ENCODE data around the gene ZNF862.

The ZNF862 gene

GRCh38 chr7:149838992-149839408, 825 bp downstream of the ZNF862 start:
- Histone ChIP-seq H3K9me3 (no peaks in the 10 kb centered on the region), H3K9ac (peak overlapping the region; percentile 89), H3K36me3 (no peaks in the 10 kb centered on the region), H3K27me3 (no peaks in the 10 kb centered on the region), H4K20me1 (peaks cover 9% of the 10 kb centered on the region; the same call in 1 of the 2 replicates), H3K4me3 (peak overlapping the region; percentile 87), H3K4me2 (peak overlapping the region; percentile 87), H3K27ac (peak overlapping the region; percentile 89), H3K4me1 (peaks cover 20% of the 10 kb centered on the region)
- TF ChIP-seq Cebpa-rat (IDR thresholded peaks at IDR 0.05), result no peak

GRCh38 chr7:149839933-149840332, 1.8 kb downstream of the ZNF862 start:
- no peak for TF ChIP-seq Cebpa-rat (IDR thresholded peaks at IDR 0.05)
- Histone ChIP-seq H3K36me3 (no peaks in the 10 kb centered on the region), H4K20me1 (peaks cover 15% of the 10 kb centered on the region; the same call in 1 of the 2 replicates), H3K27ac (no peak overlapping the region), H3K9me3 (no peaks in the 10 kb centered on the region), H3K4me1 (peaks cover 30% of the 10 kb centered on the region), H3K27me3 (no peaks in the 10 kb centered on the region), H3K9ac (no peak overlapping the region), H3K4me3 (no peak overlapping the region), H3K4me2 (peak overlapping the region; percentile 87)

- Histone ChIP-seq H3K4me2 (no peak overlapping the region), H3K27me3 (no peaks in the 10 kb centered on the region), H3K4me1 (peaks cover 59% of the 10 kb centered on the region), H3K4me3 (no peak overlapping the region), H3K27ac (no peak overlapping the region), H3K9me3 (no peaks in the 10 kb centered on the region), H4K20me1 (peaks cover 42% of the 10 kb centered on the region), H3K9ac (no peak overlapping the region), H3K36me3 (no peaks in the 10 kb centered on the region)
- TF ChIP-seq Cebpa-rat (IDR thresholded peaks at IDR 0.05), result no peak
Measured at GRCh38 chr7:149843566-149843965, 5.4 kb downstream of the ZNF862 start.

GRCh38 chr7:149844445-149844844, 6.3 kb downstream of the ZNF862 start:
- no peak overlapping the region for H3K27ac ChIP-seq
- no peaks in the 10 kb centered on the region for H3K9me3 ChIP-seq
- no peaks in the 10 kb centered on the region for H3K36me3 ChIP-seq
- TF ChIP-seq Cebpa-rat (IDR thresholded peaks at IDR 0.05), result no peak
- H3K9ac ChIP-seq, result no peak overlapping the region
- H3K4me2 ChIP-seq, result peak overlapping the region; percentile 82
- H4K20me1 ChIP-seq, result peaks cover 37% of the 10 kb centered on the region
- H3K27me3 ChIP-seq, result no peaks in the 10 kb centered on the region
- H3K4me1 ChIP-seq, result peaks cover 53% of the 10 kb centered on the region
- H3K4me3 ChIP-seq, result no peak overlapping the region

GRCh38 chr7:149845257-149845980, 7.2 kb downstream of the ZNF862 start:
- peak; percentile 18; the same call in 1 of the 2 replicates for TF ChIP-seq Cebpa-rat (IDR thresholded peaks at IDR 0.05)
- no peak overlapping the region for H3K9ac ChIP-seq
- peak overlapping the region; percentile 29; the same call in 1 of the 2 replicates for H3K27ac ChIP-seq

GRCh38 chr7:149846021-149846420, 7.8 kb downstream of the ZNF862 start:
- Histone ChIP-seq H3K27ac (peak overlapping the region; percentile 29; the same call in 1 of the 2 replicates), H3K4me1 (peaks cover 63% of the 10 kb centered on the region), H3K36me3 (no peaks in the 10 kb centered on the region), H4K20me1 (peaks cover 47% of the 10 kb centered on the region), H3K9me3 (no peaks in the 10 kb centered on the region), H3K9ac (no peak overlapping the region), H3K27me3 (0 out of 2 replicates have a peak, but pooled peaks cover 5% of the 10 kb centered on the region), H3K4me2 (peak overlapping the region; percentile 82), H3K4me3 (no peak overlapping the region)
- no peak for TF ChIP-seq Cebpa-rat (IDR thresholded peaks at IDR 0.05)

More at GRCh38 chr7:149845257-149845980, 7.2 kb downstream of the ZNF862 start:
- Histone ChIP-seq H3K27me3 (0 out of 2 replicates have a peak, but pooled peaks cover 5% of the 10 kb centered on the region), H3K4me3 (no peak overlapping the region), H3K9me3 (no peaks in the 10 kb centered on the region), H4K20me1 (peaks cover 41% of the 10 kb centered on the region), H3K4me1 (peaks cover 57% of the 10 kb centered on the region), H3K4me2 (peak overlapping the region; percentile 82), H3K36me3 (no peaks in the 10 kb centered on the region)

- H3K4me3 ChIP-seq, result no peak overlapping the region
- no peak for TF ChIP-seq Cebpa-rat (IDR thresholded peaks at IDR 0.05)
- 0 out of 2 replicates have a peak, but pooled peaks cover 5% of the 10 kb centered on the region for H3K27me3 ChIP-seq
- H3K9ac ChIP-seq, result no peak overlapping the region; the same call in 1 of the 2 replicates
- H3K36me3 ChIP-seq, result no peaks in the 10 kb centered on the region
- H3K27ac ChIP-seq, result no peak overlapping the region
- peaks cover 47% of the 10 kb centered on the region for H4K20me1 ChIP-seq
- H3K4me2 ChIP-seq, result peak overlapping the region; percentile 82
- H3K4me1 ChIP-seq, result peaks cover 68% of the 10 kb centered on the region
- H3K9me3 ChIP-seq, result no peaks in the 10 kb centered on the region
Measured at GRCh38 chr7:149846436-149847046, 8.4 kb downstream of the ZNF862 start.

GRCh38 chr7:149849174-149849573, 11.0 kb downstream of the ZNF862 start:
- H3K4me1 ChIP-seq, result peaks cover 67% of the 10 kb centered on the region
- no peak overlapping the region for H3K4me3 ChIP-seq
- no peak overlapping the region for H3K4me2 ChIP-seq
- no peaks in the 10 kb centered on the region for H3K9me3 ChIP-seq
- peaks cover 3% of the 10 kb centered on the region; the same call in 1 of the 2 replicates for H3K36me3 ChIP-seq
- peaks cover 47% of the 10 kb centered on the region for H4K20me1 ChIP-seq
- 0 out of 2 replicates have a peak, but pooled peaks cover 5% of the 10 kb centered on the region for H3K27me3 ChIP-seq
- no peak for TF ChIP-seq Cebpa-rat (IDR thresholded peaks at IDR 0.05)
- no peak overlapping the region for H3K9ac ChIP-seq
- H3K27ac ChIP-seq, result no peak overlapping the region

- Histone ChIP-seq H3K9ac (no peak overlapping the region), H3K4me2 (peak overlapping the region; percentile 69), H3K27ac (no peak overlapping the region)
Measured at GRCh38 chr7:149850007-149850594, 11.9 kb downstream of the ZNF862 start.

More at GRCh38 chr7:149850007-149850594, 11.9 kb downstream of the ZNF862 start:
- no peak for TF ChIP-seq Cebpa-rat (IDR thresholded peaks at IDR 0.05)
- Histone ChIP-seq H3K27me3 (0 out of 2 replicates have a peak, but pooled peaks cover 5% of the 10 kb centered on the region), H3K4me1 (peaks cover 67% of the 10 kb centered on the region), H4K20me1 (peaks cover 40% of the 10 kb centered on the region), H3K36me3 (peaks cover 3% of the 10 kb centered on the region; the same call in 1 of the 2 replicates), H3K9me3 (no peaks in the 10 kb centered on the region), H3K4me3 (no peak overlapping the region)

All from BLaER1 (cell line).